Left ventricle myocardium inferior (tissue), 1 donor: ENCODE measurements around the gene TRAF3IP1. TPM values are rescaled to one million over a fixed set of nuclear protein-coding genes. Genes with fewer than 3 reads are reported as not detected.

Source experiments
- DNase-seq: peaks from one replicate; pipeline ENCODE4 v3.0.0-alpha.2; 2020
- H3K27ac ChIP-seq: fragments of 200-600 bp; replicated peaks from 2 replicates; pipeline ENCODE4 v1.8.0; 2021
- H3K27me3 ChIP-seq: fragments of 200-600 bp; 2 replicates; pipeline ENCODE4 v1.8.0; 2021; ENCODE audit warnings: low read depth
- H3K36me3 ChIP-seq: fragments of 200-600 bp; 2 replicates; pipeline ENCODE4 v1.8.0; 2021
- H3K4me1 ChIP-seq: fragments of 200-600 bp; 2 replicates; pipeline ENCODE4 v1.8.0; 2021
- H3K4me3 ChIP-seq: fragments of 200-600 bp; 2 replicates; pipeline ENCODE4 v1.8.0; 2021; ENCODE audit warnings: mild to moderate bottlenecking, moderate library complexity
- H3K9me3 ChIP-seq: fragments of 200-600 bp; replicated peaks from 2 replicates; pipeline ENCODE4 v1.8.0; 2021
- intact Hi-C: fragments of 100-400 bp; cut with micrococcal nuclease; formaldehyde crosslinking; loops from one replicate; pipeline ENCODE4 v1.11.0; 2022
- total RNA-seq: library from RNA; stranded (reverse); fragmentation: NEBNext Ultra II Directional; extraction: Animal tissue kit (Norgen Biotek cat#: 25700); gene quantifications from one replicate; pipeline ENCODE4 v1.2.1, GENCODE V29; 2021
- TF ChIP-seq, protein P1 (sequence below): fragments of 200-600 bp; IDR thresholded peaks from 2 replicates; pipeline ENCODE4 v1.8.0; 2021; ENCODE audit warnings: antibody characterized with exemption, mild to moderate bottlenecking, borderline replicate concordance
- donor health status: DM: no; HTN: yes; CAD: no; lungs with severe emphysema.

TRAF3IP1 gene
- total RNA-seq, 1 donor from 2014 or later: 14.6 TPM

DNA sequence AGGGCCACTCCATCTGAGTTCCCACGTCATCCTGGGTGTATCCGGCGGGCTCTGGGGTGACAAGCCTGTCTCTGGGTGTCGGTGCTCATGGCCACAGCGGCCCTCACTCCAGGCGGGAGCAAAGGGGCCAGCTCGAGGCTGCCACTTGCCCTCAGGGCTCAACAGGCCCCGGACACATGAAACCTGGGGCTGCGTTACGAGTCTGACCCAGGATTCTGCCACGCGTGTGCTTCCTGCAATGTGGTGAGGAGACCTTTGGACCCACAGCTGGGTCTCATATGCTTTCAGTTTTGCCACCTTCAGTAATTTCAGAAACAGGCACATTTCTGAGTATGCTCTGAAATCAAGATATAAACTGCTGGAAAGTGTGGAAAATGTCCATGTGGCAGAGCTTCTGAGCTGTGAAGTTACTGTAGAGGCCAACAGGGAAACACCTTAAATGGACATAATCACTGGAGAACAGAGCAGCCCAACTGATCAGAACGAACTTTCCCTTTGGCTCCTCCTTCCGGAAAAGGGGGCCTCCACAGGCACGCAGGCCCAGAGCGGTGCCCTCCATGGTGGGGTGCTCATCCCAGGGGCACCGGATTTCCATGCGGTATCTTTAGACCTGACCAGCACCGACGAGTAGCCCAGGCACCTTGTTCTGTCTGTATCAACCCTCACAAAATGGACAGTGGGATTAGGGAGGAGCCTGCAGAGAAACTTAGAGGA, 46.0 kb upstream of the TRAF3IP1 start:
- TF ChIP-seq, protein P1, sequence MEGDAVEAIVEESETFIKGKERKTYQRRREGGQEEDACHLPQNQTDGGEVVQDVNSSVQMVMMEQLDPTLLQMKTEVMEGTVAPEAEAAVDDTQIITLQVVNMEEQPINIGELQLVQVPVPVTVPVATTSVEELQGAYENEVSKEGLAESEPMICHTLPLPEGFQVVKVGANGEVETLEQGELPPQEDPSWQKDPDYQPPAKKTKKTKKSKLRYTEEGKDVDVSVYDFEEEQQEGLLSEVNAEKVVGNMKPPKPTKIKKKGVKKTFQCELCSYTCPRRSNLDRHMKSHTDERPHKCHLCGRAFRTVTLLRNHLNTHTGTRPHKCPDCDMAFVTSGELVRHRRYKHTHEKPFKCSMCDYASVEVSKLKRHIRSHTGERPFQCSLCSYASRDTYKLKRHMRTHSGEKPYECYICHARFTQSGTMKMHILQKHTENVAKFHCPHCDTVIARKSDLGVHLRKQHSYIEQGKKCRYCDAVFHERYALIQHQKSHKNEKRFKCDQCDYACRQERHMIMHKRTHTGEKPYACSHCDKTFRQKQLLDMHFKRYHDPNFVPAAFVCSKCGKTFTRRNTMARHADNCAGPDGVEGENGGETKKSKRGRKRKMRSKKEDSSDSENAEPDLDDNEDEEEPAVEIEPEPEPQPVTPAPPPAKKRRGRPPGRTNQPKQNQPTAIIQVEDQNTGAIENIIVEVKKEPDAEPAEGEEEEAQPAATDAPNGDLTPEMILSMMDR: no peak
- no peaks in the 10 kb centered on the region for H3K27me3 ChIP-seq
- H3K27ac ChIP-seq: no peak overlapping the region
- H3K4me1 ChIP-seq: peaks cover 12% of the 10 kb centered on the region
- peaks cover 80% of the 10 kb centered on the region for H3K36me3 ChIP-seq
- H3K9me3 ChIP-seq: no peaks in the 10 kb centered on the region
- no peak overlapping the region for H3K4me3 ChIP-seq
- no peak for DNase-seq
- intact Hi-C loops: no loop called here

DNA sequence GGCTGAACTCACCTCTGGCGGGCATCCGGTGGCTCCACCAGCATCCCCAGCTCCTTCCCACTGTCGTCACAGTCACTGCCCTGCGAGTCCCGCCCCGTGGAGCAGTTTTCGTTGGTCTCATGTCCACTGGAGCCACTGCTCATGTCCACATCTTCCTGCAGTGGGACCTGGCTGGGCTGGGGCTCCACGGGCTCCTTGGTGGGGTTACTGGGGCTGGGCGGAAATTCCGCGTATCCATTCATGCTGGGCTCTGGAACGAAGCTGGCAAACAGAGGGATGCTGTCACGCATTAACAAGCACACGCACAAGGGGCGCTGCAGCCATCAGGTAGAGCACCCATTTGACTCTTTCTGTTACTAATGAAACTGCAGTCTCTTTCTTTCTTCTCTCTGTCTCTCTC, 42.6 kb upstream of the TRAF3IP1 start:
- Histone ChIP-seq H3K4me1 (peaks cover 20% of the 10 kb centered on the region), H3K4me3 (no peak overlapping the region), H3K9me3 (no peaks in the 10 kb centered on the region), H3K27me3 (no peaks in the 10 kb centered on the region), H3K27ac (no peak overlapping the region), H3K36me3 (peaks cover 48% of the 10 kb centered on the region)
- TF ChIP-seq, protein P1: no peak
- intact Hi-C loops: no loop called here
- DNase-seq: no peak

DNA sequence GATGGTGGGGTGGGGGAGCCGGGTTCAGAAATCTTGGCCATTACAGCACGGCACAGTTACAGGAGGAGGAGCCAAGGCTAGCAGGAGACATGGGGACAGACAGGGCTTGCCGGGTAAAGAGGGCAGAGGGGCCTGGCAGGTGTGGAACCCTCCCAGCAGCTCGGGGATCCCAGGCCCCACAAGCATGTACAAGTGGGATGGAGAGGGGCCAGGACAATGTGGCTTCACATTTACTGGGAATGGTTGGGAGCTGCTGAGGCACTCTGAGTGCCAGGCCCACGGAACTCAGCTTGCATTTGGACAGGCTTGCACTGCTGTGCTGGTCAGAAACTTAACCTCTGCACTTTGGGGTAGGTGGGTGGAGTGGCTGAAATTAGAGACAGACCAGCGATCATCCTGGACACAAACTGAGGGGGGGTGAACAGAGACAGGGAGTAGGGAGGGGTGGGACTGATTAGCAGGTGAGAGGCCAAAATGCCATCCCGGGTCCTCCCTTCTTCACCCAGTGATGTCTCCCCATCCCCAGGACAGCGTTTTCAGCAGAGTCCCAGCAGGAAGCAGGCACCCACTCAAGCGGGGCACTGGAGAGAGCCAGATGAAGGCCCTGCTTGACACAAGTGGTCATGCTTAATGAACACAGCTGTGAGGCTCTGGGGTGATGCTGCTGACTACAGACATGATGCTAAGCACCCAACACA, 41.5 kb upstream of the TRAF3IP1 start:
- TF ChIP-seq, protein P1: no peak
- Histone ChIP-seq H3K27me3 (no peaks in the 10 kb centered on the region), H3K27ac (no peak overlapping the region), H3K9me3 (no peaks in the 10 kb centered on the region), H3K36me3 (peaks cover 39% of the 10 kb centered on the region), H3K4me3 (no peak overlapping the region), H3K4me1 (peaks cover 31% of the 10 kb centered on the region)
- no peak for DNase-seq
- intact Hi-C loops: no loop called here

DNA sequence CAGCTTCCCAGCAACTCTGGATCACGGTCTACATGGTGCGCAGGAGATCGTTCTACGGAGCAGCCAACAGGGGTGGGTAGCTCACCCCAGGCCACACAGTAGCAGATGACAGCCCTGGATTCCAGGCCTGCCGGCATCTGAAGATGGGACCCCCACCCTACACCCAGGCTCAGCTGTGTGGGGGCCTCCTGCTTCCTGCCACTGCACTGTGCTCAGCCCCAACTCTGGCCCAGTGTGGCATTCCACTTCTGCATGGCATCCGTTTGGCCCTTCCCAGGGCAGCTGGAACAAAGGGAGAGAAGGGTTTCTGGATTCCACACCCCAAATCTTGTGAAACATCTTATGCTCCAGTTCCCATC, 41.0 kb upstream of the TRAF3IP1 start:
- H3K9me3 ChIP-seq: no peaks in the 10 kb centered on the region
- intact Hi-C loops: no loop called here
- H3K27ac ChIP-seq: no peak overlapping the region
- H3K4me1 ChIP-seq: peaks cover 36% of the 10 kb centered on the region
- DNase-seq: no peak
- H3K36me3 ChIP-seq: peaks cover 33% of the 10 kb centered on the region
- H3K27me3 ChIP-seq: no peaks in the 10 kb centered on the region
- no peak overlapping the region for H3K4me3 ChIP-seq
- TF ChIP-seq, protein P1: no peak

DNA sequence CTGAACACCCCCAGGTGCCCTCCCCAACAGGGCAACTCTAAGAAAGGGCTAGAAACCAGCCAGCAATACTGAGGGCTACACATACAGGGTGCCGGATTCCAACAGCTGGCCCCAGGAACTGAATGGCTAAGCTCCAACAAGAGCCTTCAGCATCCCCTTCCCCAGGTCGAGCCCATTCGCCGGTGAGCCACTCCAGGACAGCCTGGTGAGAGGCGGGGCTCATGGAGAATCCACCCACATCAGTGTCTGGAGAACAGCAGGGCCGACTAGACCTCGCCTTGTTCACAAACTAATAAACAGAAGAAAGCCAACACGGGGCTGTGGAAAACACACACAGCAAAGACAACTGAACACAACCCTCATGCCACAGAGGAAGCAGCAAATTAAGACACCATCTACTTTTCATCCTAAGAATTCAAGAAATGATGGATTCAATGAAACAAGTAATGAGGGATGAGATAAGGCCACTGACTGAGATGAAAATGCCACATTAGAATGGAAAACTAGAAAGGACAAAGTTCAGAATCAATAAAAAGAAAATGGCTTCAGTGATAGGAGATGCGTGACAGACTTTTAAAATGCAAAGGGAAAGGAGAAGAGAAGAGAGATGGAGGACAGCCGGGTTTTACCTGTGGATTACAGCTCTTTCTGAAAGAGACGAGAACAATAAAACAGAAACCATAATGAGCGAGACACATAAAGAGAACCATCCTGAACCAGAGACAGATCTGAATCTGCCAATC, 40.1 kb upstream of the TRAF3IP1 start:
- H3K4me3 ChIP-seq: no peak overlapping the region
- intact Hi-C loops: no loop called here
- peaks cover 25% of the 10 kb centered on the region for H3K36me3 ChIP-seq
- H3K27ac ChIP-seq: no peak overlapping the region
- no peaks in the 10 kb centered on the region for H3K9me3 ChIP-seq
- H3K4me1 ChIP-seq: peaks cover 45% of the 10 kb centered on the region
- H3K27me3 ChIP-seq: no peaks in the 10 kb centered on the region
- DNase-seq: no peak
- TF ChIP-seq, protein P1: no peak
